GM23248 (cell line): ENCODE measurements around the gene TAF1B. TPM values are rescaled to one million over a fixed set of nuclear protein-coding genes. Genes with fewer than 3 reads are reported as not detected.

Experiments
- DNase-seq: peaks from one replicate; pipeline ENCODE4 v3.0.0-alpha.2; 2015
- H2AFZ ChIP-seq: fragments of 200-600 bp; sonication (generic); 2 replicates; pipeline ENCODE4 v1.6.1; 2016; ENCODE audit warnings: antibody characterized with exemption
- H3F3A ChIP-seq: fragments of 200-600 bp; sonication (generic); 2 replicates; pipeline ENCODE4 v1.6.1; 2016; ENCODE audit warnings: mild to moderate bottlenecking, antibody characterized with exemption, mixed run types; ENCODE audit not compliant: insufficient read depth
- H3K27ac ChIP-seq: fragments of 200-600 bp; sonication (generic); 2 replicates; pipeline ENCODE4 v1.5.1; 2016; ENCODE audit warnings: mild to moderate bottlenecking
- H3K27me3 ChIP-seq: fragments of 200-600 bp; sonication (generic); replicated peaks from 2 replicates; pipeline ENCODE4 v1.6.1; 2016; ENCODE audit warnings: mild to moderate bottlenecking; ENCODE audit not compliant: insufficient read depth
- H3K36me3 ChIP-seq: fragments of 200-600 bp; sonication (generic); 2 replicates; pipeline ENCODE4 v1.6.1; 2016; ENCODE audit warnings: low read depth, mild to moderate bottlenecking
- H3K4me1 ChIP-seq: fragments of 200-600 bp; sonication (generic); 2 replicates; pipeline ENCODE4 v1.6.1; 2016; ENCODE audit warnings: mild to moderate bottlenecking; ENCODE audit not compliant: insufficient read depth
- H3K4me2 ChIP-seq: fragments of 200-600 bp; sonication (generic); one replicate; pipeline ENCODE4 v1.6.1; 2016; ENCODE audit warnings: mild to moderate bottlenecking; ENCODE audit not compliant: unreplicated experiment
- H3K4me3 ChIP-seq: fragments of 200-600 bp; sonication (generic); 2 replicates; pipeline ENCODE4 v1.5.1; 2016; ENCODE audit warnings: mild to moderate bottlenecking
- H3K79me2 ChIP-seq: fragments of 200-600 bp; sonication (generic); 2 replicates; pipeline ENCODE4 v1.6.1; 2016; ENCODE audit warnings: mild to moderate bottlenecking; ENCODE audit not compliant: insufficient read depth
- H3K9ac ChIP-seq: fragments of 200-600 bp; sonication (generic); 2 replicates; pipeline ENCODE4 v1.6.1; 2016; ENCODE audit warnings: mild to moderate bottlenecking
- H3K9me2 ChIP-seq: fragments of 200-600 bp; sonication (generic); 2 replicates; pipeline ENCODE4 v1.6.1; 2016; ENCODE audit warnings: mixed run types, mild to moderate bottlenecking, moderate library complexity; ENCODE audit not compliant: insufficient read depth
- H3K9me3 ChIP-seq: fragments of 200-600 bp; sonication (generic); one replicate; pipeline ENCODE4 v1.6.1; 2017; ENCODE audit warnings: low read depth
- H4K20me1 ChIP-seq: fragments of 200-600 bp; sonication (generic); 2 replicates; pipeline ENCODE4 v1.6.0; 2016; ENCODE audit not compliant: insufficient read depth
- EZH2 ChIP-seq: fragments of 200-600 bp; sonication (generic); IDR thresholded peaks from 2 replicates; pipeline ENCODE4 v1.6.1; 2018; ENCODE audit warnings: antibody characterized with exemption, mild to moderate bottlenecking; ENCODE audit not compliant: insufficient read depth, poor library complexity, severe bottlenecking
- EZH2phosphoT487 ChIP-seq: fragments of 200-600 bp; sonication (generic); IDR thresholded peaks from 2 replicates; pipeline ENCODE4 v1.6.1; 2018; ENCODE audit warnings: antibody characterized with exemption, moderate library complexity, mild to moderate bottlenecking, low read depth; ENCODE audit not compliant: insufficient read depth
- WGBS, 2 experiments: methylation state at CpG; one replicate each; pipeline ENCODE4 v1.1.6; 2015 to 2017; ENCODE audit warnings: low lambda C conversion rate in 2 of 2, low coverage in 1 of 2; ENCODE audit errors: missing lambda C conversion rate in 2 of 2; 5-methylcytosine and 5-hydroxymethylcytosine counted together
- in situ Hi-C: fragments of 300-500 bp; cut with MboI; formaldehyde crosslinking; loops from 2 replicates; pipeline ENCODE4 v1.15.0; 2020
- polyA plus RNA-seq: library from polyadenylated mRNA; unstranded; fragments of >200 nt; fragmentation: Nextera tagmentation; extraction: Ambion mirVana; gene quantifications from 2 replicates; pipeline ENCODE4 v1.2.1, GENCODE V29; 2016
- total RNA-seq: library from RNA; depleted of rRNA; stranded (reverse); fragments of >200 nt; shearing (Covaris generic); gene quantifications from 2 replicates; pipeline ENCODE4 v1.2.3, GENCODE V29; 2014

TAF1B gene
- total and polyA plus RNA-seq, 2 experiments from 2014 or later = 16.6 to 27.0 TPM

DNA sequence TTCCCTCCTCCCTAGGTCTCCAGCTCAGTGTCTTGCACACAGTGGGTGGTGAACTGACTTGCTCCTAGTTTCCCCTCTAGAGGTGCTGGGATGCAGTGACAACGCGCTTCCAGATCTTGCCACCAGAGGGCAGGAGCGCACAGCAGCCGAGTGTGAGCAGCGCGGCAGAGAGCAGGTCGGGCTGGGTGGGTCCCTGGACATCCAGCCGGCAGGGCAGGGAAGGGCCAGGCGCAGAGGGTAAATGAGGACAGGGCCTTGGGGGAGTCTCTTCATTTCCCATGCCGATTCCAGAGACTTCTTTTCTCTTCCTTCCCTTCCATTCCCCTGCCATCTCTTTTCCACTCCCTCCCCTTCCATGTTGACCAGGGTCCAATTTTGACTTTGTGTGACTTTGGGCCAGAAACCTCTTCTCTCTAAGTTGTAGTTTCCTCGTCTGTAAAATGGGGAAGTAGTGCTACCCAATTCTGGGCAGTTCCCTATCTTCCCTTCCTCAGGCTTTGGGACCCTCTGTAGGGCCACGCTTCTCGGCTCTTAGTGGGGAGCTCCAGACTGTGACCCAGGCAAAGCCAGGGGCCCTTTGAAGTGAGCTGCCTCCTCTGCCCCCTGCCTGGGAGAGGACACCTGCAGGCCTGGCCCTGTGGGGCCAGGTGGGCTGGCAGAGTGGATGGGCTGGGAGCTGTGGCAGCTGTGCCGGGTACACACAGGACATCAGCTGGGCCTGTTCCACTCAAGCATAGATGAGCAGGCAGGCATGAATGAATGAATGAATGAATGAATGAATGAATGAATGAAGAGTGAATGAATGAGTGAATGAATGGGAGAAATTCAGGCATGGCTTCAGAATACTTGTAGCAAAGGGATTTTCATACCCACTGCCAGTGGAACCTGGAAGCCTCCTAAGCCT, 43.3 kb upstream of the TAF1B start:
- whole genome bisulfite sequencing, 2 experiments = 22 to 25% methylated on average over 13 to 14 of the region's 14 CpGs
- in situ Hi-C loops = loop anchor here (25.0 kb wide), 1 partner anchor 637 kb away; the partner anchor contains the start of gene ODC1

DNA sequence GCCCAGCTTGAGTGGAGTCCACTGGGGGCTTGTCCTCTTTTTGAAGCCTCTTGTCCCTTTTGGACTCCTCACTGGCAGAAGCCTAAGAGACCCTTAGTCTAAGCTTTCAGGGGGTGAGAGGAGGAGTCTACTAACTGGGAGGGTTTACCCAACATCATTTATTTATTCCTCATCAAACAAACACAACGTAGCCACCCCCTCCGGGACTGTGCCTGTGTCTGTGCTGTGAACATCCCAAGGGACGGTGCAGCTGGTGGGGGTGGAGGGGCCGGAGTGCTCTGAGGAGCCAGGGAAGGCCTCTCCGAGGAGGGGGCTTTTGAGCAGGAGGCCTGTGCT, 42.7 kb upstream of the TAF1B start:
- Histone ChIP-seq H3K27ac (peak overlapping the region; percentile 96), H3K4me1 (peaks cover 45% of the 10 kb centered on the region), H3K9me3 (no peaks in the 10 kb centered on the region), H3K9me2 (no peaks in the 10 kb centered on the region), H3K36me3 (no peaks in the 10 kb centered on the region), H3K27me3 (no peaks in the 10 kb centered on the region), H3K4me2 (peak overlapping the region; percentile 76), H3K9ac (peak overlapping the region; percentile 76), H3F3A (peaks cover 32% of the 10 kb centered on the region), H3K79me2 (no peaks in the 10 kb centered on the region), H4K20me1 (no peaks in the 10 kb centered on the region), H3K4me3 (peak overlapping the region; percentile 40; the same call in 1 of the 2 replicates), H2AFZ (no peak overlapping the region; the same call in 1 of the 2 replicates)
- DNase-seq = peak; percentile 26
- in situ Hi-C loops = no loop called here
- WGBS, 2 experiments = 69 to 73% methylated on average over 5 of the region's 5 CpGs
- TF ChIP-seq EZH2 = no peak
- TF ChIP-seq EZH2phosphoT487 = no peak

More for the DNA sequence above, 43.3 kb upstream of the TAF1B start:
- no peak for TF ChIP-seq EZH2phosphoT487
- no peak for TF ChIP-seq EZH2
- Histone ChIP-seq H3K36me3 (no peaks in the 10 kb centered on the region), H3K4me3 (no peak overlapping the region), H3K9me2 (no peaks in the 10 kb centered on the region), H3K27ac (peak overlapping the region; percentile 96), H3K27me3 (no peaks in the 10 kb centered on the region), H3F3A (peaks cover 32% of the 10 kb centered on the region), H3K9me3 (no peaks in the 10 kb centered on the region), H3K4me2 (peak overlapping the region; percentile 76), H3K9ac (peak overlapping the region; percentile 76; the same call in 1 of the 2 replicates), H3K4me1 (peaks cover 38% of the 10 kb centered on the region), H3K79me2 (no peaks in the 10 kb centered on the region), H2AFZ (no peak overlapping the region), H4K20me1 (no peaks in the 10 kb centered on the region)
- DNase-seq = peak; percentile 89

DNA sequence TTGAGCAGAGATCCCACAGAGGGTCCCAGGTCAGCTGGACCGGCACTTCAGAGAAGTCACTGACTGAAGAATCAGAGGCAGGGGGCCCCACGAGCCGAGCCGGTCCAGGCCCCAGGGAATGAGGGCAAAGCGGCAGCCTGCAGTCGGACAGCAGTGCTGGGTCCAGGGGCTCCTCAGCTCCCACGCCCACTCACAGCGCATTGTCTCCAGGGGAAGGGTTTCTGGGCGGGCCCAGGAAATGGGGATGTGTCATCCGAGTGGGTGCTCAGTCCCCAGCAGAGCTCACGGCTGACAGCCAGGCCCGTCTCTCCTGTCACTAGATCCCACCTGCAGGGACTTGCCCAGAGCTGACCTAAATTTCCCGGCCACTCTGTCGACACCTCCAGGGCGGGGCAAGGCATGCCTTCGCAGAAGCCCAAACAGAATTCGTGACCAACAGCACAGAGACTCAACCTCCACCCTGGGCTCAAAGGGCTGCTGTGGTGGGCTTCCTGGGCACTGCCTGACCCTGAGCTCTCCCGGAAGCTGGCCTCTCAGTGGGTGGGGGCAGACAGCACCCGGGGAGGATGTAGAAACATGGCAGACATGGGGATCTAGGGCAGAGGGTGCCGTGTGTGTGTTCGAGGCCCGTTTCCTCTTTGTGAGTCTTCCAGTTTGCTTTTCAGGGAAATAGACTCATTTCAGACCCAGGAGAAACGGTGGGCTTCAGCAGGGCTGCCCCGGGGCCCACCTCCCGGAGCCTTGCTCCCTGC, 42.1 kb upstream of the TAF1B start:
- Histone ChIP-seq H2AFZ (peak overlapping the region; percentile 56), H3K27me3 (no peaks in the 10 kb centered on the region), H3K36me3 (no peaks in the 10 kb centered on the region), H3K4me1 (peaks cover 47% of the 10 kb centered on the region), H3F3A (peaks cover 32% of the 10 kb centered on the region), H3K27ac (peak overlapping the region; percentile 96), H3K79me2 (no peaks in the 10 kb centered on the region), H3K9ac (peak overlapping the region; percentile 76), H3K9me2 (no peaks in the 10 kb centered on the region), H3K4me2 (peak overlapping the region; percentile 76), H3K4me3 (peak overlapping the region; percentile 40), H3K9me3 (no peaks in the 10 kb centered on the region), H4K20me1 (no peaks in the 10 kb centered on the region)
- 12 to 14% methylated on average over 22 to 24 of the region's 25 CpGs for WGBS, 2 experiments
- in situ Hi-C loops = no loop called here
- TF ChIP-seq EZH2phosphoT487 = no peak
- TF ChIP-seq EZH2 = no peak
- DNase-seq = peak; percentile 89

DNA sequence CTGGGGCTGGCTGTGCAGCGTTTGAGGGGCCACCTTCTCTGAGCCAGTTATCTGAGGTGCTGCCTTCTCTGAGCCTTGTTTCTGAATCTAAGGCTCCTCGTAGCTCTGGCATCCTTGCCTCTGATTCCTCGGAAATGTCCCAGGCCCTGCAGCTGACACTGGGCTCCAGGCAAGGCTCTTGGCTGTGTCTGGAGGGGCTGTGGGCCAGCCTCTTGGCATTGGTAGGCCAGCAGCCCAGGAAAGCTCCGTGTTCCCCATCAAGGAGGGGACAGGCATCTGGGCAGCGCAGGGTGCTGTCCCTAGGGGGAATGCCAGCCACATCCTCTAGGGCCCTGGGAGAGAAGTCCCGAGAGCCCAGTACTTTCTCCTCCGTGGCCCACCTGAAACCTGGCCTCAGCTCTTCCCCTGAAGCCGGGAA, 40.7 kb upstream of the TAF1B start:
- Histone ChIP-seq H3K9me3 (no peaks in the 10 kb centered on the region), H4K20me1 (no peaks in the 10 kb centered on the region), H2AFZ (0 out of 2 replicates have a peak overlapping the region, but pooled peaks have one; percentile 12), H3K79me2 (no peaks in the 10 kb centered on the region), H3K36me3 (no peaks in the 10 kb centered on the region), H3F3A (peaks cover 32% of the 10 kb centered on the region), H3K9me2 (no peaks in the 10 kb centered on the region), H3K4me3 (no peak overlapping the region), H3K27me3 (no peaks in the 10 kb centered on the region), H3K4me2 (peak overlapping the region; percentile 48), H3K9ac (peak overlapping the region; percentile 76), H3K27ac (peak overlapping the region; percentile 96), H3K4me1 (peaks cover 47% of the 10 kb centered on the region)
- WGBS, 2 experiments = 30% methylated on average over 8 of the region's 8 CpGs
- in situ Hi-C loops = no loop called here
- peak; percentile 17 for DNase-seq
- TF ChIP-seq EZH2phosphoT487 (no peak), EZH2 (no peak)
